ENCODE data around the gene TTC31.

The TTC31 gene

GRCh38 chr2:74488643-74489481 lies 6.0 kb downstream of the TTC31 start:
- H4K20me1 ChIP-seq (ENCODE audit: insufficient read depth, low read length), result no peaks in the 10 kb centered on the region
- TF ChIP-seq CTCF (IDR thresholded peaks at IDR 0.05; ENCODE audit: borderline replicate concordance, extremely low read depth, low read length, poor library complexity, severe bottlenecking), result no peak
- no peak for TF ChIP-seq EZH2 (IDR thresholded peaks at IDR 0.05; ENCODE audit: borderline replicate concordance, low read depth, low read length, severe bottlenecking)
- no peaks in the 10 kb centered on the region for H3K9me3 ChIP-seq (ENCODE audit: insufficient read depth, low read length, severe bottlenecking)
- no peak; the same call in 2 of the 3 replicates for ATAC-seq (ENCODE audit: insufficient read depth, low read depth)
- no peak overlapping the region for H3K4me2 ChIP-seq (ENCODE audit: insufficient read depth, low read length)
- no peak overlapping the region for H3K4me3 ChIP-seq (ENCODE audit: low read depth in 1 of 2, low read length in 2 of 2)
- H3K27me3 ChIP-seq (ENCODE audit: insufficient read depth, low read length, poor library complexity), result no peaks in the 10 kb centered on the region
- H3K9ac ChIP-seq (ENCODE audit: low read depth, low read length), result no peak overlapping the region
- H3K79me2 ChIP-seq (ENCODE audit: insufficient read depth, low read length), result peaks cover 25% of the 10 kb centered on the region
- H2AFZ ChIP-seq (ENCODE audit: low read depth, low read length), result no peak overlapping the region
- peaks cover 79% of the 10 kb centered on the region for H3K36me3 ChIP-seq (ENCODE audit: insufficient read depth, low read length)
- H3K4me1 ChIP-seq (ENCODE audit: insufficient read depth, low read length), result peaks cover 12% of the 10 kb centered on the region
- no peak for DNase-seq
- no peak overlapping the region for H3K27ac ChIP-seq (ENCODE audit: low read length)

GRCh38 chr2:74489906-74490305 lies 7.0 kb downstream of the TTC31 start:
- no peaks in the 10 kb centered on the region for H3K27me3 ChIP-seq (ENCODE audit: insufficient read depth, low read length, poor library complexity)
- H3K9me3 ChIP-seq (ENCODE audit: insufficient read depth, low read length, severe bottlenecking), result no peaks in the 10 kb centered on the region
- TF ChIP-seq EZH2 (IDR thresholded peaks at IDR 0.05; ENCODE audit: borderline replicate concordance, low read depth, low read length, severe bottlenecking) (no peak), CTCF (IDR thresholded peaks at IDR 0.05; ENCODE audit: borderline replicate concordance, extremely low read depth, low read length, poor library complexity, severe bottlenecking) (no peak)
- no peak overlapping the region for H2AFZ ChIP-seq (ENCODE audit: low read depth, low read length)
- H3K4me1 ChIP-seq (ENCODE audit: insufficient read depth, low read length), result peaks cover 2% of the 10 kb centered on the region; the same call in 1 of the 2 replicates
- H3K4me2 ChIP-seq (ENCODE audit: insufficient read depth, low read length), result no peak overlapping the region
- ATAC-seq (ENCODE audit: insufficient read depth, low read depth) (no peak), DNase-seq (no peak)
- H3K27ac ChIP-seq (ENCODE audit: low read length), result no peak overlapping the region
- H3K4me3 ChIP-seq (ENCODE audit: low read depth in 1 of 2, low read length in 2 of 2), result no peak overlapping the region
- no peak overlapping the region for H3K9ac ChIP-seq (ENCODE audit: low read depth, low read length)
- H3K79me2 ChIP-seq (ENCODE audit: insufficient read depth, low read length), result peaks cover 18% of the 10 kb centered on the region
- no peaks in the 10 kb centered on the region for H4K20me1 ChIP-seq (ENCODE audit: insufficient read depth, low read length)
- H3K36me3 ChIP-seq (ENCODE audit: insufficient read depth, low read length), result peaks cover 84% of the 10 kb centered on the region

GRCh38 chr2:74491648-74492544 lies 9.0 kb downstream of the TTC31 start:
- ATAC-seq (ENCODE audit: insufficient read depth, low read depth) (no peak), DNase-seq (no peak)
- no peaks in the 10 kb centered on the region for H3K27me3 ChIP-seq (ENCODE audit: insufficient read depth, low read length, poor library complexity)
- H3K27ac ChIP-seq (ENCODE audit: low read length), result no peak overlapping the region
- no peaks in the 10 kb centered on the region for H3K9me3 ChIP-seq (ENCODE audit: insufficient read depth, low read length, severe bottlenecking)
- H3K4me3 ChIP-seq (ENCODE audit: low read depth in 1 of 2, low read length in 2 of 2), result no peak overlapping the region
- peaks cover 67% of the 10 kb centered on the region for H3K36me3 ChIP-seq (ENCODE audit: insufficient read depth, low read length)
- H3K79me2 ChIP-seq (ENCODE audit: insufficient read depth, low read length), result peaks cover 4% of the 10 kb centered on the region
- TF ChIP-seq EZH2 (IDR thresholded peaks at IDR 0.05; ENCODE audit: borderline replicate concordance, low read depth, low read length, severe bottlenecking), result no peak
- no peak overlapping the region for H2AFZ ChIP-seq (ENCODE audit: low read depth, low read length)
- H3K4me1 ChIP-seq (ENCODE audit: insufficient read depth, low read length), result peaks cover 4% of the 10 kb centered on the region
- H3K4me2 ChIP-seq (ENCODE audit: insufficient read depth, low read length), result no peak overlapping the region
- no peak overlapping the region for H3K9ac ChIP-seq (ENCODE audit: low read depth, low read length)
- H4K20me1 ChIP-seq (ENCODE audit: insufficient read depth, low read length), result no peaks in the 10 kb centered on the region

- Histone ChIP-seq H3K79me2 (ENCODE audit: insufficient read depth, low read length) (peaks cover 10% of the 10 kb centered on the region), H3K36me3 (ENCODE audit: insufficient read depth, low read length) (peaks cover 57% of the 10 kb centered on the region), H3K9ac (ENCODE audit: low read depth, low read length) (no peak overlapping the region), H3K4me1 (ENCODE audit: insufficient read depth, low read length) (peaks cover 15% of the 10 kb centered on the region), H3K27me3 (ENCODE audit: insufficient read depth, low read length, poor library complexity) (no peaks in the 10 kb centered on the region), H3K9me3 (ENCODE audit: insufficient read depth, low read length, severe bottlenecking) (no peaks in the 10 kb centered on the region), H4K20me1 (ENCODE audit: insufficient read depth, low read length) (no peaks in the 10 kb centered on the region), H3K4me3 (ENCODE audit: low read depth in 1 of 2, low read length in 2 of 2) (no peak overlapping the region), H2AFZ (ENCODE audit: low read depth, low read length) (no peak overlapping the region), H3K4me2 (ENCODE audit: insufficient read depth, low read length) (no peak overlapping the region), H3K27ac (ENCODE audit: low read length) (no peak overlapping the region)
- no peak for DNase-seq
- TF ChIP-seq CTCF (IDR thresholded peaks at IDR 0.05; ENCODE audit: borderline replicate concordance, extremely low read depth, low read length, poor library complexity, severe bottlenecking) (no peak), EZH2 (IDR thresholded peaks at IDR 0.05; ENCODE audit: borderline replicate concordance, low read depth, low read length, severe bottlenecking) (no peak)
- ATAC-seq (ENCODE audit: insufficient read depth, low read depth), result no peak
These were observed 10.7 kb downstream of the TTC31 start for GRCh38 chr2:74493546-74493945.
